H1 (cell line): ENCODE results near the gene ITPK1. TPM values are rescaled to one million over a fixed set of nuclear protein-coding genes. Genes with fewer than 3 reads are reported as not detected.

ENCODE experiments used
- CTCF ChIA-PET: fragments of 300-600 bp; sonication (Branson Sonifier 250); formaldehyde crosslinking; loops from one replicate; lab custom pipeline; 2021; ENCODE audit not compliant: partially characterized antibody; lab: Charles Lee
- POLR2A ChIA-PET: fragments of 300-600 bp; sonication (Branson Sonifier 250); formaldehyde crosslinking; loops from one replicate; lab custom pipeline; 2021; ENCODE audit warnings: inconsistent platforms; ENCODE audit not compliant: partially characterized antibody; lab: Charles Lee
- DNase-seq, 2 experiments: peaks; one replicate each; pipeline versions ENCODE4 v3.0.0 to v3.0.0-alpha.2; 2010 to 2022; ENCODE audit warnings: low spot score in 2 of 2, low read depth in 1 of 2, mixed read lengths in 1 of 2
- FAIRE-seq: peaks from 2 replicates; lab custom pipeline; 2011; peaks lifted over from hg19 to GRCh38; lab: Jason Lieb, UNC
- H2AFZ ChIP-seq: 2 replicates; pipeline ENCODE4 v1.8.1; 2012; ENCODE audit warnings: low read length, inconsistent platforms
- H2AK5ac ChIP-seq: 2 replicates; pipeline ENCODE4 v1.6.1; 2013; ENCODE audit warnings: low read depth, low read length
- H2BK120ac ChIP-seq: replicated peaks from 2 replicates; pipeline ENCODE3; 2013; ENCODE audit warnings: low read depth, low read length, inconsistent platforms
- H2BK12ac ChIP-seq: 2 replicates; pipeline ENCODE4 v1.6.1; 2013; ENCODE audit warnings: low read depth, low read length
- H2BK15ac ChIP-seq: 2 replicates; pipeline ENCODE4 v1.6.1; 2013; ENCODE audit warnings: low read length
- H2BK20ac ChIP-seq: 2 replicates; pipeline ENCODE4 v1.6.1; 2013; ENCODE audit warnings: low read length
- H2BK5ac ChIP-seq: 2 replicates; pipeline ENCODE4 v1.6.1; 2013; ENCODE audit warnings: low read depth, low read length
- H3K14ac ChIP-seq: 2 replicates; pipeline ENCODE4 v1.6.1; 2013; ENCODE audit warnings: inconsistent platforms; ENCODE audit not compliant: insufficient read length
- H3K18ac ChIP-seq: 2 replicates; pipeline ENCODE4 v1.6.1; 2013; ENCODE audit warnings: low read length; ENCODE audit errors: extremely low read depth
- H3K23ac ChIP-seq: 2 replicates; pipeline ENCODE4 v1.6.1; 2013; ENCODE audit warnings: inconsistent platforms; ENCODE audit not compliant: insufficient read length
- H3K23me2 ChIP-seq: 2 replicates; pipeline ENCODE4 v1.6.1; 2013; ENCODE audit warnings: low read depth, low read length
- H3K27ac ChIP-seq: 2 replicates; pipeline ENCODE4 v1.6.1; 2011; ENCODE audit warnings: low read depth, low read length, inconsistent platforms
- H3K27me3 ChIP-seq, 4 experiments: replicated peaks in 1 of 4; 1 replicate in 1 of 4; 2 replicates in 3 of 4; pipeline versions ENCODE4 v1.6.1 to v1.8.1; 2011 to 2013; ENCODE audit warnings: low read length in 3 of 4, mild to moderate bottlenecking in 3 of 4, inconsistent platforms in 2 of 4, mixed read lengths in 2 of 4, moderate library complexity in 1 of 4; ENCODE audit not compliant: control insufficient read depth in 3 of 4, insufficient read depth in 3 of 4; ENCODE audit errors: extremely low read depth in 1 of 4
- H3K36me3 ChIP-seq, 4 experiments: 2 replicates each; pipeline versions ENCODE4 v1.6.1 to v1.8.1; 2011 to 2013; ENCODE audit warnings: mild to moderate bottlenecking in 4 of 4, low read length in 3 of 4, moderate library complexity in 2 of 4, control low read depth in 1 of 4, inconsistent platforms in 1 of 4; ENCODE audit not compliant: insufficient read depth in 4 of 4, control insufficient read depth in 2 of 4
- H3K4ac ChIP-seq: replicated peaks from 2 replicates; pipeline ENCODE3; 2013; ENCODE audit warnings: low read length, low read depth, mixed read lengths, inconsistent platforms; ENCODE audit not compliant: insufficient read length
- H3K4me1 ChIP-seq, 4 experiments: replicated peaks in 1 of 4; 1 replicate in 1 of 4; 2 replicates in 3 of 4; pipeline versions ENCODE4 v1.6.1 to v1.8.1; 2011 to 2013; ENCODE audit warnings: low read length in 3 of 4, inconsistent platforms in 2 of 4, mixed read lengths in 1 of 4; ENCODE audit not compliant: insufficient read depth in 4 of 4, control insufficient read depth in 3 of 4
- H3K4me2 ChIP-seq, 2 experiments: 2 replicates each; pipeline versions ENCODE4 v1.6.1 to v1.8.1; 2011 to 2013; ENCODE audit warnings: low read depth in 2 of 2, low read length in 2 of 2, control low read depth in 1 of 2, inconsistent platforms in 1 of 2, mild to moderate bottlenecking in 1 of 2; ENCODE audit not compliant: insufficient read depth in 1 of 2
- H3K4me3 ChIP-seq, 4 experiments: fragments of 200-600, 300-600 bp in 1 of 4; sonication (generic), shearing (Covaris generic), sonication (Bioruptor Twin) in 1 of 4; 2 replicates each; pipeline versions ENCODE4 v1.5.1 to v1.8.1; 2011 to 2016; ENCODE audit warnings: low read length in 4 of 4, low read depth in 3 of 4, control low read depth in 2 of 4, inconsistent platforms in 2 of 4, mild to moderate bottlenecking in 2 of 4, mixed read lengths in 1 of 4, moderate library complexity in 1 of 4; ENCODE audit not compliant: insufficient read depth in 2 of 4; ENCODE audit errors: extremely low read depth in 1 of 4
- H3K56ac ChIP-seq: replicated peaks from 2 replicates; pipeline ENCODE3; 2013; ENCODE audit warnings: low read depth, mild to moderate bottlenecking, mixed read lengths, low read length, inconsistent platforms; ENCODE audit not compliant: insufficient read length
- H3K79me1 ChIP-seq: 2 replicates; pipeline ENCODE4 v1.6.1; 2013; ENCODE audit warnings: low read depth, low read length, control low read depth
- H3K79me2 ChIP-seq, 2 experiments: 2 replicates each; pipeline versions ENCODE4 v1.6.1 to v1.8.1; 2012 to 2013; ENCODE audit warnings: low read length in 2 of 2, mild to moderate bottlenecking in 2 of 2, inconsistent platforms in 1 of 2; ENCODE audit not compliant: insufficient read depth in 2 of 2, control insufficient read depth in 1 of 2
- H3K9ac ChIP-seq, 4 experiments: replicated peaks in 1 of 4; 1 replicate in 1 of 4; 2 replicates in 3 of 4; pipeline versions ENCODE4 v1.6.1 to v1.8.1; 2011 to 2013; ENCODE audit warnings: low read depth in 3 of 4, low read length in 3 of 4, control low read depth in 2 of 4, mild to moderate bottlenecking in 2 of 4, moderate library complexity in 2 of 4, inconsistent platforms in 1 of 4; ENCODE audit errors: extremely low read depth in 1 of 4
- H3K9me3 ChIP-seq, 2 experiments: 2 replicates each; pipeline versions ENCODE4 v1.6.1 to v1.8.1; 2012 to 2013; ENCODE audit warnings: mild to moderate bottlenecking in 2 of 2, moderate library complexity in 2 of 2, control low read depth in 1 of 2, inconsistent platforms in 1 of 2, low read depth in 1 of 2, low read length in 1 of 2, mixed read lengths in 1 of 2; ENCODE audit not compliant: insufficient read depth in 2 of 2
- H4K20me1 ChIP-seq, 2 experiments: replicated peaks in 1 of 2; 2 replicates each; pipeline versions ENCODE3 to v1.8.1; 2011 to 2013; ENCODE audit warnings: inconsistent platforms in 2 of 2, low read length in 2 of 2, mild to moderate bottlenecking in 1 of 2; ENCODE audit not compliant: insufficient read depth in 2 of 2, control insufficient read depth in 1 of 2
- H4K5ac ChIP-seq: 2 replicates; pipeline ENCODE4 v1.6.1; 2013; ENCODE audit warnings: low read length, low read depth, mixed read lengths, inconsistent platforms; ENCODE audit not compliant: insufficient read length
- H4K8ac ChIP-seq: 2 replicates; pipeline ENCODE4 v1.8.0; 2013; ENCODE audit warnings: mild to moderate bottlenecking, moderate library complexity, low read length, inconsistent platforms; ENCODE audit not compliant: insufficient read depth; ENCODE audit errors: extremely low read depth
- H4K91ac ChIP-seq: replicated peaks from 2 replicates; pipeline ENCODE3; 2013; ENCODE audit warnings: low read length, mixed read lengths, inconsistent platforms; ENCODE audit not compliant: insufficient read length
- ASH2L ChIP-seq: fragments of 200-600, 300-600 bp; sonication (generic); IDR thresholded peaks from one replicate; pipeline ENCODE4 v1.7.1; 2017; ENCODE audit warnings: low read length
- BCL11A ChIP-seq, 2 experiments: IDR thresholded peaks; one replicate each; pipeline ENCODE4 v1.6.1; 2011; ENCODE audit warnings: low read depth in 2 of 2, low read length in 2 of 2, mild to moderate bottlenecking in 2 of 2
- EGR1 ChIP-seq: IDR thresholded peaks from 2 replicates; pipeline ENCODE4 v1.6.1; 2011; ENCODE audit warnings: low read depth, low read length, borderline replicate concordance
- HDAC6 ChIP-seq: IDR thresholded peaks from one replicate; pipeline ENCODE4 v1.7.1; 2012; ENCODE audit warnings: low read depth, mild to moderate bottlenecking, inconsistent platforms, low read length, moderate library complexity
- KDM5A ChIP-seq: fragments of 200-600 bp; IDR thresholded peaks from 2 replicates; pipeline ENCODE4 v1.7.1; 2012; ENCODE audit warnings: mild to moderate bottlenecking, low read length, inconsistent platforms, mixed read lengths
- POLR2AphosphoS5 ChIP-seq: IDR thresholded peaks from 2 replicates; pipeline ENCODE4 v1.6.1; 2011; ENCODE audit warnings: low read depth, low read length
- POU5F1 ChIP-seq: IDR thresholded peaks from 2 replicates; pipeline ENCODE4 v1.6.1; 2011; ENCODE audit warnings: low read depth, mild to moderate bottlenecking, low read length, moderate library complexity
- SAP30 ChIP-seq: fragments of 300-600 bp; sonication (generic); IDR thresholded peaks from 2 replicates; pipeline ENCODE4 v1.7.1; 2012; ENCODE audit warnings: low read length, moderate library complexity, mild to moderate bottlenecking, inconsistent platforms; ENCODE audit not compliant: insufficient read depth, insufficient replicate concordance
- SIX5 ChIP-seq: IDR thresholded peaks from 2 replicates; pipeline ENCODE4 v1.6.1; 2011; ENCODE audit warnings: mild to moderate bottlenecking, low read depth, low read length
- SP4 ChIP-seq: IDR thresholded peaks from 2 replicates; pipeline ENCODE4 v1.6.1; 2012; ENCODE audit warnings: low read length, inconsistent platforms
- TBP ChIP-seq: IDR thresholded peaks from 2 replicates; pipeline ENCODE4 v1.6.1; 2011; ENCODE audit warnings: low read depth, low read length, improper control_type of control experiment
- TEAD4 ChIP-seq: IDR thresholded peaks from 2 replicates; pipeline ENCODE4 v1.6.1; 2012; ENCODE audit warnings: low read depth, low read length, inconsistent platforms, mixed read lengths
- YY1 ChIP-seq: IDR thresholded peaks from 2 replicates; pipeline ENCODE4 v1.6.1; 2011; ENCODE audit warnings: low read depth, mild to moderate bottlenecking, low read length
- WGBS, 2 experiments: shearing (Covaris generic) in 1 of 2; methylation state at CpG; one replicate each; pipeline versions ENCODE4 v1.1.6 to v1.1.7; 2013 to 2015; ENCODE audit warnings: low lambda C conversion rate in 2 of 2, mixed read lengths in 2 of 2, inconsistent platforms in 1 of 2, low coverage in 1 of 2, missing lambda C conversion rate in 1 of 2; ENCODE audit not compliant: insufficient replicate concordance in 2 of 2, insufficient coverage in 1 of 2, insufficient read length in 1 of 2; ENCODE audit errors: extremely low coverage in 1 of 2, missing lambda C conversion rate in 1 of 2; 5-methylcytosine and 5-hydroxymethylcytosine counted together
- polyA plus RNA-seq, 7 experiments: library from polyadenylated mRNA; depleted of rRNA in 3 of 7; stranded (reverse) in 5 of 7; unstranded in 2 of 7; fragments of >200 nt in 5 of 7; fragments of 200-250 nt in 2 of 7; gene quantifications; 1 replicate in 5 of 7; 2 replicates in 1 of 7; 4 replicates in 1 of 7; pipeline versions ENCODE4 v1.2.1 to v1.2.3, GENCODE V29; 2011 to 2013; ENCODE audit warnings: missing spikeins in 2 of 7, mixed read lengths in 2 of 7
- total RNA-seq: library from RNA; stranded (reverse); fragmentation: NEBNext Ultra II Directional; extraction: Animal tissue kit (Norgen Biotek cat#: 25700); gene quantifications from 2 replicates; pipeline ENCODE4 v1.2.1, GENCODE V29; 2021
- TF ChIP-seq, protein P1 (sequence below): IDR thresholded peaks from 2 replicates; pipeline ENCODE4 v1.6.1; 2011; ENCODE audit warnings: low read depth, mild to moderate bottlenecking, low read length; ENCODE audit not compliant: insufficient read depth

The ITPK1 gene
- total and polyA plus RNA-seq, 2 of the 8 experiments (the other 6 are each of a cell fraction or from before 2014, with no cell fraction given): 108 to 143 TPM

DNA sequence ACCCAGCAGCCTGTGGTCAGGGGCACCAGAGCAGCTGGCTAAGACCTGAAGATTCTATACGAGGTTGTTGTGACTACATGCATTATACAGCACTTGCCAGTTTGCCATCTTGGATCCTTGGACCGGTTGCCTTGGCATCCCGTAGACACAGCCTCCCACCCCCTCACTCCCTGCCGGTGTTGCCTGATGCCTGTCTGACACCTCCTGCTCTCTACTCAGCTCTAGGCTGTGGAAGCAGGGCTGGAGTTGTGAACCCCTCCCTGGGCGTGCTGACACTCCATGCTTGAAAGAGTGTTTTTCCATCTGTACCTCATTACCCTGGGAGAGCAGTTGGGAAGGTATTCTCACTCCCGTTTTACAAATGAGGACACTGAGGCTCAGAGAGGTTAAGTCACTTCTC lies 190.3 kb downstream of the ITPK1 start:
- Histone ChIP-seq H3K23ac (no peak overlapping the region), H2AFZ (no peak overlapping the region), H3K23me2 (peaks cover 13% of the 10 kb centered on the region; the same call in 1 of the 2 replicates), H4K5ac (no peak overlapping the region), H2BK15ac (no peak overlapping the region), H3K14ac (no peak overlapping the region), H3K18ac (no peak overlapping the region), H3K27ac (no peak overlapping the region), H3K4me1 (peaks cover 0 to 15% (median 4%) of the 10 kb centered on the region in 4 experiments; a peak in 4 of 7 replicates), H4K91ac (no peak overlapping the region), H2BK20ac (no peak overlapping the region), H2AK5ac (no peak overlapping the region), H3K4me3 (no peak overlapping the region), H3K4me2 (no peak overlapping the region), H3K79me1 (no peaks in the 10 kb centered on the region), H3K4ac (no peak overlapping the region), H4K8ac (no peak overlapping the region), H3K9ac (no peak overlapping the region), H4K20me1 (peaks cover 0 to 2% of the 10 kb centered on the region in 2 experiments), H3K56ac (no peak overlapping the region), H3K27me3 (peaks cover 0 to 4% (median under 1%) of the 10 kb centered on the region in 4 experiments; a peak in 3 of 7 replicates), H2BK5ac (no peak overlapping the region), H3K36me3 (no peaks in the 10 kb centered on the region), H3K79me2 (no peaks in the 10 kb centered on the region), H2BK120ac (no peak overlapping the region), H3K9me3 (no peaks in the 10 kb centered on the region), H2BK12ac (no peak overlapping the region)
- CTCF ChIA-PET: interaction anchor here (1.0 to 1.1 kb wide), 3 partner anchors 13 to 93 kb away, joined by 3 to 4 read pairs (median 3); no protein-coding TSS in a partner anchor
- no peak for TF ChIP-seq TBP
- no peak for TF ChIP-seq EGR1
- TF ChIP-seq SAP30: no peak
- no peak for TF ChIP-seq TEAD4
- TF ChIP-seq, protein P1, sequence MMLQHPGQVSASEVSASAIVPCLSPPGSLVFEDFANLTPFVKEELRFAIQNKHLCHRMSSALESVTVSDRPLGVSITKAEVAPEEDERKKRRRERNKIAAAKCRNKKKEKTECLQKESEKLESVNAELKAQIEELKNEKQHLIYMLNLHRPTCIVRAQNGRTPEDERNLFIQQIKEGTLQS: no peak
- no peak for TF ChIP-seq HDAC6
- no peak for TF ChIP-seq SP4
- TF ChIP-seq KDM5A: no peak
- TF ChIP-seq SIX5: no peak
- TF ChIP-seq YY1: no peak
- TF ChIP-seq BCL11A (IDR thresholded peaks at IDR 0.05; ENCODE audit: low read depth in 2 of 2, low read length in 2 of 2): no peak
- no peak for TF ChIP-seq POU5F1
- no peak for TF ChIP-seq ASH2L
- no peak for TF ChIP-seq POLR2AphosphoS5
- DNase-seq (no peak), FAIRE-seq (no peak)
- POLR2A ChIA-PET: interaction anchor here (1.5 kb wide), 1 partner anchor 9 kb away, joined by 6 read pairs; no protein-coding TSS in a partner anchor
- 93% methylated on average over 6 of the region's 6 CpGs; no CpG with 5 or more reads in 1 of the 2 experiments for WGBS, 2 experiments
